ENCODE results near the gene SCAMP1.
"Not testable (repeated sequence)": the region's sequence is repeated elsewhere in the genome, so short reads cannot be mapped to it uniquely, and the experiment has no call there.

Gene SCAMP1

GRCh38 chr5:78430866-78431265, 70.4 kb downstream of the SCAMP1 start:
- no peak for DNase-seq

GRCh38 chr5:78433972-78434371, 73.6 kb downstream of the SCAMP1 start:
- no peak for DNase-seq

- no peak for DNase-seq
Observed at GRCh38 chr5:78447775-78448424, 87.5 kb downstream of the SCAMP1 start.

- DNase-seq, result no peak
Observed at GRCh38 chr5:78449103-78449502, 88.7 kb downstream of the SCAMP1 start.

GRCh38 chr5:78457507-78457906, 97.1 kb downstream of the SCAMP1 start:
- not testable (repeated sequence) for DNase-seq

- no peak for DNase-seq
Observed at GRCh38 chr5:78458843-78459242, 98.4 kb downstream of the SCAMP1 start.

GRCh38 chr5:78467140-78467539, 106.7 kb downstream of the SCAMP1 start:
- no peak for DNase-seq

- no peak for DNase-seq
Observed at GRCh38 chr5:78467752-78468357, 107.4 kb downstream of the SCAMP1 start.

- no peak for DNase-seq
Observed at GRCh38 chr5:78471896-78472295, 111.5 kb downstream of the SCAMP1 start.

GRCh38 chr5:78472469-78473106, 112.2 kb downstream of the SCAMP1 start:
- DNase-seq, result no peak

GRCh38 chr5:78473751-78474150, 113.3 kb downstream of the SCAMP1 start:
- no peak for DNase-seq

GRCh38 chr5:78475370-78475769, 115.0 kb downstream of the SCAMP1 start:
- no peak for DNase-seq

- DNase-seq, result no peak
Observed at GRCh38 chr5:78476795-78477194, 116.4 kb downstream of the SCAMP1 start.

GRCh38 chr5:78482948-78483347, 122.5 kb downstream of the SCAMP1 start:
- no peak for DNase-seq

GRCh38 chr5:78483809-78484521, 123.5 kb downstream of the SCAMP1 start:
- DNase-seq, result no peak

- no peak for DNase-seq
Observed at GRCh38 chr5:78486218-78486617, 125.8 kb downstream of the SCAMP1 start.

GRCh38 chr5:78487846-78488245, 127.4 kb downstream of the SCAMP1 start:
- DNase-seq, result no peak

GRCh38 chr5:78490709-78491485, 130.5 kb downstream of the SCAMP1 start:
- DNase-seq, result no peak

GRCh38 chr5:78492224-78492623, 131.8 kb downstream of the SCAMP1 start:
- DNase-seq, result no peak

- DNase-seq, result no peak
Observed at GRCh38 chr5:78492650-78493049, 132.2 kb downstream of the SCAMP1 start.

GRCh38 chr5:78495800-78496199, 135.4 kb downstream of the SCAMP1 start:
- DNase-seq, result no peak

- DNase-seq, result no peak
Observed at GRCh38 chr5:78496373-78496772, 136.0 kb downstream of the SCAMP1 start.
